HG03139 (cell line): ENCODE data around the gene SNRNP200.
"Not testable (repeated sequence)": the region's sequence is repeated elsewhere in the genome, so short reads cannot be mapped to it uniquely, and the experiment has no call there.

ENCODE experiments used
- ATAC-seq: cut with Tn5 transposase; IDR thresholded peaks from one replicate; pipeline ENCODE4 v1.9.1; 2021; ENCODE audit not compliant: unreplicated experiment

The SNRNP200 gene

GRCh38 chr2:96325041-96325883 is 19.9 kb upstream of the SNRNP200 start, which contains the start of gene ITPRIPL1:
Gene ITPRIPL1, plus strand, starts transcription at chr2:96325317. Its CDS starts 523 bp downstream, at chr2:96325840.
- no peak for ATAC-seq

GRCh38 chr2:96324721-96325040 is 19.3 kb upstream of the SNRNP200 start:
- no peak for ATAC-seq

- no peak for ATAC-seq
Observed at GRCh38 chr2:96323849-96324248, 18.5 kb upstream of the SNRNP200 start.

GRCh38 chr2:96320728-96321622 is 15.6 kb upstream of the SNRNP200 start:
- ATAC-seq, result peak; percentile 11

GRCh38 chr2:96320326-96320725 is 15.0 kb upstream of the SNRNP200 start:
- ATAC-seq, result no peak

GRCh38 chr2:96319396-96319795 is 14.1 kb upstream of the SNRNP200 start:
- ATAC-seq, result no peak

GRCh38 chr2:96318723-96319122 is 13.4 kb upstream of the SNRNP200 start:
- no peak for ATAC-seq

GRCh38 chr2:96317584-96317997 is 12.2 kb upstream of the SNRNP200 start:
- no peak for ATAC-seq

- no peak for ATAC-seq
Observed at GRCh38 chr2:96316999-96317398, 11.7 kb upstream of the SNRNP200 start.

GRCh38 chr2:96315400-96316071 is 10.2 kb upstream of the SNRNP200 start:
- no peak for ATAC-seq

GRCh38 chr2:96315005-96315399 is 9.7 kb upstream of the SNRNP200 start:
- ATAC-seq, result no peak

- ATAC-seq, result no peak
Observed at GRCh38 chr2:96308248-96308647, 2.9 kb upstream of the SNRNP200 start.

GRCh38 chr2:96306370-96306769 is 1.0 kb upstream of the SNRNP200 start:
- no peak for ATAC-seq

GRCh38 chr2:96305979-96306308 is 598 bp upstream of the SNRNP200 start:
- no peak for ATAC-seq

GRCh38 chr2:96304606-96305005 is 740 bp downstream of the SNRNP200 start:
- ATAC-seq, result no peak

- no peak for ATAC-seq
Observed at GRCh38 chr2:96301865-96302264, 3.5 kb downstream of the SNRNP200 start.

GRCh38 chr2:96296925-96297324 is 8.4 kb downstream of the SNRNP200 start:
- no peak for ATAC-seq

GRCh38 chr2:96294271-96294670 is 11.1 kb downstream of the SNRNP200 start:
- ATAC-seq, result not testable (repeated sequence)

- ATAC-seq, result no peak
Observed at GRCh38 chr2:96291751-96292150, 13.6 kb downstream of the SNRNP200 start.

- no peak for ATAC-seq
Observed at GRCh38 chr2:96287273-96287856, 18.0 kb downstream of the SNRNP200 start.
